ENCODE data around the gene PCDHGA6.
"Not testable (repeated sequence)": the region's sequence is repeated elsewhere in the genome, so short reads cannot be mapped to it uniquely, and the experiment has no call there.

Gene PCDHGA6

GRCh38 chr5:141394401-141395187 lies 20.9 kb downstream of the PCDHGA6 start:
- DNase-seq (ENCODE audit: low spot score): not testable (repeated sequence)

GRCh38 chr5:141397756-141398551 lies 24.3 kb downstream of the PCDHGA6 start, which contains the start of gene PCDHGB5:
Gene PCDHGB5, plus strand, starts transcription at chr5:141397947. Its CDS starts 181 bp downstream, at chr5:141398128.
- DNase-seq (ENCODE audit: low spot score): peak; percentile 50

- no peak for DNase-seq (ENCODE audit: low spot score)
Measured at GRCh38 chr5:141398608-141399007, 24.9 kb downstream of the PCDHGA6 start.

- no peak for DNase-seq (ENCODE audit: low spot score)
Measured at GRCh38 chr5:141399555-141400258, 26.0 kb downstream of the PCDHGA6 start.

- DNase-seq (ENCODE audit: low spot score): peak; percentile 67
Measured at GRCh38 chr5:141402553-141403243, 29.0 kb downstream of the PCDHGA6 start, which contains the start of gene PCDHGA9. Gene PCDHGA9, plus strand, starts transcription at chr5:141402778. Its CDS starts 175 bp downstream, at chr5:141402953.

- no peak for DNase-seq (ENCODE audit: low spot score)
Measured at GRCh38 chr5:141403387-141403786, 29.7 kb downstream of the PCDHGA6 start.

GRCh38 chr5:141407790-141408505 lies 34.3 kb downstream of the PCDHGA6 start, which contains the start of gene PCDHGB6:
Gene PCDHGB6, plus strand, starts transcription at chr5:141408021. Its CDS starts 182 bp downstream, at chr5:141408203.
- DNase-seq (ENCODE audit: low spot score): peak; percentile 53

GRCh38 chr5:141409598-141410306 lies 36.1 kb downstream of the PCDHGA6 start:
- DNase-seq (ENCODE audit: low spot score): no peak

- DNase-seq (ENCODE audit: low spot score): no peak
Measured at GRCh38 chr5:141411575-141411974, 37.9 kb downstream of the PCDHGA6 start.

- peak; percentile 71 for DNase-seq (ENCODE audit: low spot score)
Measured at GRCh38 chr5:141412854-141413539, 39.3 kb downstream of the PCDHGA6 start, which contains the start of gene PCDHGA10. Gene PCDHGA10, plus strand, starts transcription at chr5:141412987. Its CDS starts 189 bp downstream, at chr5:141413176.

GRCh38 chr5:141413540-141414069 lies 39.9 kb downstream of the PCDHGA6 start:
- DNase-seq (ENCODE audit: low spot score): no peak

- not testable (repeated sequence) for DNase-seq (ENCODE audit: low spot score)
Measured at GRCh38 chr5:141414548-141415274, 41.0 kb downstream of the PCDHGA6 start.

- DNase-seq (ENCODE audit: low spot score): not testable (repeated sequence)
Measured at GRCh38 chr5:141415275-141415618, 41.6 kb downstream of the PCDHGA6 start.

GRCh38 chr5:141417494-141418172 lies 43.9 kb downstream of the PCDHGA6 start, which contains the start of gene PCDHGB7:
Gene PCDHGB7, plus strand, starts transcription at chr5:141417677. Its CDS starts 183 bp downstream, at chr5:141417860.
- DNase-seq (ENCODE audit: low spot score): peak; percentile 57

GRCh38 chr5:141419074-141419880 lies 45.6 kb downstream of the PCDHGA6 start:
- DNase-seq (ENCODE audit: low spot score): no peak

- DNase-seq (ENCODE audit: low spot score): peak; percentile 66
Measured at GRCh38 chr5:141420855-141421488, 47.3 kb downstream of the PCDHGA6 start, which contains the start of gene PCDHGA11. Gene PCDHGA11, plus strand, starts transcription at chr5:141421051. Its CDS starts 177 bp downstream, at chr5:141421228.
